Stimulated activated CD4-positive, alpha-beta T cell treated with anti-CD3 and anti-CD28 coated beads, Interleukin-2, amount 100 ng/mL, for 24 hours (primary cell): ENCODE results near the gene CYP46A1.

Experiments
- DNase-seq, 2 donors: peaks; one replicate each; pipeline ENCODE4 v3.0.0-alpha.2; 2020

Gene CYP46A1

DNA sequence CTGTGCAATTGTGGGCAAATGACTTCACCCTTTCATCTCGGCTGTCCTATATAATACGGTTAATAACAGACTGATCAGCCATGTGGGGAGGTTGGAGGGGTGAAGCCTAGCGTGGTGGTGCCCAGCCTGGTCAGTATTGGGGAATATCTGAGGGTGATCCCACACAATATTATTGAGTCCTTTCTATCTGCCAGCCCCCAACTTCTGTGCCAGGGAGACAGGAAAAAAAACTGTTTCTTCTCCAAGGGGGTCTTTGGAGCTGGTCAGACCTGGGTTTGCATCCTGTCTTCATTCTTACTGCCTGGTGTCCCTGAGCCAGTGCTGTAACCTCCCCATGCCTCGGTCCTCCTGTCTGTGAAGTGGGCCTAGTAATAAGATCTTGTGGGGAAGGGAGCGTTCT, 6.5 kb downstream of the CYP46A1 start:
- no peak for DNase-seq

DNA sequence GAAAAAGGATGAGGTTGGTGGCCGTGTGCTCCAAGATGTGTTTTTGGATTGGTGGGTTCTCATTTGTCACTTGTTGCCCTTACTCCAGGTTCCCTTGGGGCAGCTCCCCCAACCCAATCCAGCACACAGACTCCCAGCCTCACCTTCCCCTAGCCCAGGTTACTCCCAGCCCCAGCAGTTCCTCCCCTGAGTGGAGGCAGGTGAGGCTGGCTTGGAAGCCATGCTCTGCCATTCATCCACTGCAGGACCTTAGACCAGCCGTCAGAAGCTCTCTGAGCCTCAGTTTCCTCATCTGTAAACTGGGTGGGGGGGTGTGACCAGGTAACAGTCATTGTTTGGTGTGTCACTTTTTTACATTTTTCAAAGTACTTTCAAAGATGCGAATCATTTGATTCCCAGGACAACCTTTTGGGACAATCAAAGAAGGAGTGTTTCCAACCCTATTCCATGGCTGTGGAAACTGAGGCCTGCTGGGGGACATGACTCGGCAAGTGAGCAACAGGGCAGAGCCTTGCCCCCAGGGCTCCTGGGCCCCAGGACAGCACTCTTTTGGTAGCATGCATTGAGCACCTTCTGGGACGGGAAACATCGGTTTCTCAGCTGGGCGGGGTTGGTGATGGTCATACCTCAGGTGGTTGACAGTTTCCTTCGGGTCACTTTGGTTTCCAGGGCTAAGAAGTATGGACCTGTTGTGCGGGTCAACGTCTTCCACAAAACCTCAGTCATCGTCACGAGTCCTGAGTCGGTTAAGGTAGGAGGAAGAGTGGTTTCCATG, 7.2 kb downstream of the CYP46A1 start:
- DNase-seq, result no peak

DNA sequence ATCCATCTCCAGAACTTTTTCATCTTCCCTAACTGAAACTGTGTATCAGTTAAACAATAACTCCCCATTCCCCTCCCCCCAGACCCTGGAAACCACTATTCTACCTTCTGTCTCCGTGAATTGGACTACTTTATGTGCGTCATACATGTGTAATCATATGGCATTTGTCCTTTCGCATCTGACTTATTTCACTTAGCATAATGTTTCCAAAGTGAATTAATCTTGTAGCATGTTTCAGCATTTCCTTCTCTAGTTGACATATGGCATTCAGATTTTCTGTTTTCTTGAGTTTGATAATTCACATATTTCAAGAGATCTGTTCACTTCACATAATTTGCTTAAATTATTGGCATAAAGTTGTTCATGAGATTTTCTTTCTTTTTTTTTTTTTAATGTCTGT, 9.8 kb downstream of the CYP46A1 start:
- DNase-seq, result peak in 1 of 2 donors; percentile 4

DNA sequence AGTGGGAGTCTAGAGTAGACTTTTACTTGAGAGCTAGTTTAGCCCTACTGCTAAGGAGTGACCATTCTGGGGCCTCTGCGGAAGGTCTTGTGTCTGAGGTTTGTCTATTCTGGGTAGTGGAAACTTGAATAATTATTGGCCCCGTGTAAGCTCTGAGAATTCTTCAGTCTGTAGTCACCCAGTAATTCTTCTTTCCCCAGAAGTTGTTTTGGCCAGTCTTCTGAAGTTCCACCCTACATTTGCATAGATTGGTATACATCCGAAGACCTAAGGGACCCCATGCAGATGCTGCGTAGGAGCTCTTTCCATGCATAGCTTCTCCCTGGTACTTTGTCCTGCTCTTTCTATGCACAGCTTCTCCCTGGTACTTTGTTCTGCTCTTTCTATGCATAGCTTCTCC, 12.8 kb downstream of the CYP46A1 start:
- DNase-seq, result no peak

DNA sequence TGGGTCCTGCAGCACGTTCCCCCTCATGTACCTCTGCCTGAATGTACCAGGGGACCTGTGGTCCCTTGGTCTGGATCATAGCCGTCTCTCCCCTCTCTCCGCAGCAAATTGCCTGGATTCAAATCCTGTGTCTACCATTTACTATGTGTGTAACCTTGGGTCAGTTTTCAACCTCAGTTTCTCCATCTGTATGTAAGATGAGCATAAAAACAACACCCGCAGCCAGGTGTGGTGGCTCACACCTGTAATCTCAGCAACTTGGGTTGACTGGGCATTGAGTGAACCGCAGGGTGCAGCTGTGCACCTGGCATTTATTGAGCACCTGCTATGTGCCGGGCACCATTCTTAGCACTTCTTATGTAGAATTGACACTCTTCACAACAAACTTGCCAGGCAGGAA, 14.1 kb downstream of the CYP46A1 start:
- peak in 1 of 2 donors; percentile 12 for DNase-seq

DNA sequence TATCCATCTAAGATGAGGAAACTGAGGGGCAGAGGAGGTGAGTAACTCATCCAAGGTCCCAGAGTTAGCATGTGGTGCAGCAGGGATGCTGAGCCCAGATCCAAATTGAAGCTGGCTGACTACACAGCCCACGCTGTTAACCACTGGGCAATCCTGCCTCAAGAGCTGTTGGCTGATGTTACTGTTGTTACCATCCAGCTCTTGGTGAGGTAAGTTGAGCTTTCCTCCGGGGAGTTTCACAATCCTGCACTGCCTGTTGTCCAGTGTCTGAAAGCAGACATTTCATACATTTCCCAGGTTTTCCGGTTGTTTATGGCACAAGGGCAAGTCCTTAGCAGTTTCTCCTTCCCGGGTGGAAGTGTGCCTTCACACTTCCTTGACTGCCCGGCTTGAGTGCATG, 14.5 kb downstream of the CYP46A1 start:
- no peak for DNase-seq

DNA sequence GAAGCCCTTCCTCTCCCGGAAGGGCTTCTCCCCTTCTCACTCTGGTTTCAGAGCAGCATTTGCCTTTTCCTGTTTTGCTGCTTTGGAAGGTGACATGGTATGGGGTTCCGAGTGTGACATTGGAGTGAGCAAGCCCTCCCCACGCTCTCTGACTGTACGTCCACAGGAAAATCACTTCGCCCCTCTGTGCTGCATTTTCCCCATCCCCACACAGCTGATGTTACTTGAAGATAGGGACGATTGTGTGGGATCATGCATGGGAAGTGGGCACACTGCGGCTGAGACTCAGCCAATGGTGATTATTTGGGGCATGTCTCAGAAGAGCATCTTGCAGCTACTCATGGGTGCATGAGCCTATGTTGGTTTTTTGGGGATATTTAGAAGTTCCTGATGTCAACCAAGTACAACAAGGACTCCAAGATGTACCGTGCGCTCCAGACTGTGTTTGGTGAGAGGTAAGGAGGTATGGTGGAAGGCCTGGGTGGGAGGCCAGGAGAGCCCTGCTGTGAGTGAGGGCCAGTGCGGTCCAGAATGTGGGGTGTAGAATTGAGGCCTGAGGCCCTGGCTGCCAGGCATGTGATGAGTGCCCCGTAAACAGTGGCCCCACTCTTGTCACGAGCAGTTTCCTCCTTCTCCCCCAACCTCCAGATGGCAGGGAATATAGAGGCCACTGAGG, 15.1 kb downstream of the CYP46A1 start:
- no peak for DNase-seq

DNA sequence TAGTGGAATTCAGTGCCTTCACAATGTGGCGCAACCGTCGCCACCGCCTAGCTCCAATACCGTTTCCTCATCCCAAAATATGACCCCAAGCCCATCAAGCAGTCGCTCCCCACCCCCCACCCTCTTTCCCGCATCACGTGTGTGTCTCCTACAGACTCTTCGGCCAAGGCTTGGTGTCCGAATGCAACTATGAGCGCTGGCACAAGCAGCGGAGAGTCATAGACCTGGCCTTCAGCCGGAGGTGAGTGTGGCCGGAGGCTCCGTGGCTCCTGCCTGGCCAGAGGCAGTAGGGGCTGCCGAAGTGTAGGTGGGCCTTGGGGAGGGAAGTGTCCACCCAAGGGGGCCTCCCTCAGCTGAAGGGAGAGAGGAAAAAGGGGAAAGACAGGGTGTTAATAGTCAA, 15.8 kb downstream of the CYP46A1 start:
- no peak for DNase-seq

DNA sequence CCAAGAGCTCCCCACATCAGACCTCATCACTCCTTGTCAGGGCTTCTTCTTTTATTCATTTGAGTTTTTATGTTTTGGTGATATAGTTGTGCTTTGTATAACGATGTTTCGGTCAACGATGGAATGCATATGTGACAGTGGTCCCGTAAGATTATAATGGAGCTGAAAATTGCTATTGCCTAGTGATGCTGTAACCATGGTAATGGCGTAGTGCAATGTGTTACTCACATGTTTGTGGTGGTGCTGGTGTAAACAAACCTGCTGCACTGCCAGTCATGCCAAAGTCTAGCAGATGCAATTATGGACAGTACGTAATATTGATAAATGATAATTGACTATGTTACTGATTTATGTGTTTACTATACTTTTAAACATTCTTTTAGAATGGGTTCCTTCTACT, 16.3 kb downstream of the CYP46A1 start:
- DNase-seq, result no peak

DNA sequence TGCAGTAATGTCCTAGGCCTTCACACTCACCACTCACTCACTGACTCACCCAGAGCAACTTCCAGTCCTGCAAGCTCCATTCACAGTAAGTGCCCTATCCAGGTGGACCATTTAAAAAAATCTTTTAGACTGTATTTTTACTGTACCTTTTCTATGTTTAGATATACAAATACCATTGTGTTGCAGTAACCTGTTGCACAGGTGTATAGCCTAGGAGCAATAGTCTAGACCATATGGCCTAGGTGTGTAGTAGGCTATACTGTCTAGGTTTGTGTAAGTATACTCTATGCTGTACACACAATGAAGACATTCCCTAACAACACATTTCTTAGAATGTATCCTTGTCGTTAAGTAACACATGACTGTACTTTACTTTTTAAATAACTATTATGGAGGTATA, 17.2 kb downstream of the CYP46A1 start:
- DNase-seq, result no peak

DNA sequence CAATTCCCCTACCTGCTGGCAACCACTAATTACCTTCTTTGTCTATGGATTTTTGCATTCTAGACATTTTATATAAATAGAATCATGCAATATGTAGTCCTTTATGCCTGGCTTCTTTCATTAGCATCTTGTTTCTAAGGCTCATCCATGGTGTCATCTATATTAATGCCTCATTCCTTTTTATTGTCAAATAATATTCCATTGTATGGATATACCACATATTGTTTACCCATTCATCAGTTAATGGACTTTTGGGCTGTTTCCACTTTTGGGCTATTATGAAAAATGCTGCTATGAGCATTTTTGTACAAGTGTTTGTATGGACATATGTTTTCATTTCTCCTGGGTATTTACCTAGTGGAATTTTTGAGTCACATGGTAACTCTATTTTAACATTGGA, 18.0 kb downstream of the CYP46A1 start:
- DNase-seq, result no peak

DNA sequence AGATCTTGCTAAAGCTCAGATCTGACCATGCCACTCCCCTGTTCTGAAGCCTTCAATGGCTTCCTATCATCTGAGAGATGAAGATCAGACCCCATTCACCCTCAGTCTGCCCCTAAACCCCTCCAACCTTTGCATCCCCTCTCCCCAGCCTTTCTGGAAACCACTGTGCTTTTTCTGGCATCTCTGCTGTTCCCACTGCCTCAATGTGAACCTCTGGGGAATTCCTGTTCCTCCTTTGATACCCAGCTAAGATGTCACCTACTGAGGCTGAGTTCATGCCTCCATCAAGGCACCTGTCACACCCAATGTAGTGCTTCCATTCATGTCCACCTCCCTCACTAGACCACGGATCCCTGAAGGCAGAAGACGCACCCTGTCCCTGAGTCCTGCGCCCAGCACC, 19.3 kb downstream of the CYP46A1 start:
- no peak for DNase-seq

DNA sequence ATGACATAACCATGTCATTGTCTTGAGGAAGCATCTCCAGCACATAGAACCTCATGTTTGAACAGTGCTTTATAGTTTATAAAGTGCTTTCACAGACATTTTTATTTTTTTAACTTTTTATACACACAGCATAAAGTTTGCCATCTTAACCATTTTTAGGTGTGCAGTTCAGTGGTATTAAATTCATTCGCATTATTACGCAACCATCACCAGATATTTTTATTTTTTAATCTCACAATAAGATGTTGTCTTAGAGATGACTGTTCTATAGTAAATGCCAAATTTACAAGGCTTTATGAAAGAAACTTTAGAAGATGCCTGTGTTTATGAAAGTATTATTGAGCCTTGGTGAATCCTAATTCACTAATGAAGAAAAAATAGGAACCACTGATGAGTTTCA, 19.9 kb downstream of the CYP46A1 start:
- DNase-seq, result no peak

DNA sequence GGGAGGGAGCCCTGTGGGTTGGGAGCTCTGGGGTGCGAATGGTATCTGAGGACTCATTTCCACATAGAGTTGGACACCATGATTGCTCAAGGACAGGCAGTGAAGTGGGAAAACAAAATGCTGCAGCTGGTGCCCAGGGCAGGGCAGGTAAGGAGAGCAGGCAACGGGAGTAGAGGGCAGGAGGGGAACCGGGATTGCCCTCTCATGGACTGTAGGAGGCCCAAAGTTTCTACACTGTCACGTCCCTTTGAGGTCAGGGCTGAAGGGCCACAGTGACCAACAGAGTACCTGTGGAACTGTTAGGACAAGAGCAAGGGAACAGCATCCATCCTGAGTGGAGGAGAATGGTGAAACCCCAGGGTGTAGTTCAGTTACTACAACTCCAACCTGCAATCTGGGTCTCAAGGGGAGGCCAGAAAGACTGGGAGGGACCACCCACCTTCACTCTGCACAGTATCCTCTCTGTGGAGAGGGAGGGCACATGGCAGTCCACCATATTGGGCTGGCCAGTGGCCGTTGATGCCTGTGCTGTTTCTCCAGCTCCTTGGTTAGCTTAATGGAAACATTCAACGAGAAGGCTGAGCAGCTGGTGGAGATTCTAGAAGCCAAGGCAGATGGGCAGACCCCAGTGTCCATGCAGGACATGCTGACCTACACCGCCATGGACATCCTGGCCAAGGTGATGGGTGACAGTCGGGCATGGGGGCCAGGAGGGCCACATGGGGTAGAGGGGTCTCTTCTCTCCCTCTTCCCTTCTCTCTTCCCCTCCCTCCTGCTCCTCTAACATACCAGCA, 22.2 kb downstream of the CYP46A1 start:
- peak in 1 of 2 donors; percentile 3 for DNase-seq

DNA sequence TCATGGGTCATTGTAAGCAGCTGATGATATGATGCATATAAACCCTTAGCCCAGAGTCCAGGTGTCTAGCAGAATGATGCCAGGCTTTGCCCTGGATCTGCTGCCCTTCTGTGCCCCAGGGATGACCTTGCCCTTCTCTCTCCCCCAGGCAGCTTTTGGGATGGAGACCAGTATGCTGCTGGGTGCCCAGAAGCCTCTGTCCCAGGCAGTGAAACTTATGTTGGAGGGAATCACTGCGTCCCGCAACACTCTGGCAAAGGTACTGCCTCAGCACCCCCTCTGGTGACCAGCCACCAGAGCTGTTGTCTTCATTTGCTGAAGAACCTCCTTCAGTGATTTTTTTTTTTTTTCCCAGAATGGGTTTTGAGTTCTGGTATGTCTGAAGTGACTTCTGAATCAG, 23.3 kb downstream of the CYP46A1 start:
- no peak for DNase-seq

DNA sequence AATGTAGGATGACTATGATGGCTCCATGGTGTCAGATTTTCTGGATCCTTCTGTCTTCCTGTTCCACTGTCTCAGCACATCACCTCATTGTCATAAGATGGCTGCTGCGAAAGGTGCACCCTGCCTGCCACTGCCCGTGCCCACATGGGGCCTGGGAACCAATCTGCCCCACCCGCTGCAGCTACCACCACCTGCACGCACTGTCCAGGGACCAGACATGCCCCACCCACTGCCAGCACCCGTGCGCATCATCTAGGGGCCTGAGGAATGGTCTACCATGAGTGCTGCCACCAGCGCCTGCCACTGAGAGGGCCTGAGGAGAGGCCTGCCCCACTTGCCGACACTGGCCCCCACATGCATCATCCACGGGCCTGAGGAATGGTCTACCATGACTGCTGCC, 23.8 kb downstream of the CYP46A1 start:
- DNase-seq, result peak in 1 of 2 donors; percentile 3

DNA sequence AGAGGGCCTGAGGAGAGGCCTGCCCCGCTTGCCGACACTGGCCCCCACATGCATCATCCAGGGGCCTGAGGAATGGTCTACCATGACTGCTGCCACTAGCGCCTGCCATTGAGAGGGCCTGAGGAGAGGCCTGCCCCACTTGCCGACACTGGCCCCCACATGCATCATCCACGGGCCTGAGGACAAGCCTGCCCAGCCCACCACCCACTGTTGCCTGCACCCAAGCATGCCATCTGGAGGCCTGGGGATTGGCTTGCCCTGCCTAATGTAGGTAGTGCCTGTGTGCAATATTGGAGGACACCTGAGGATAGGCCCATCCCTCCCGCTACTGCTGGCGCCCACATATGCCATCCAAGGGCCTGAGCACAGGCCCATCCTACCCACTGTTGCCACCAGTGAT, 24.4 kb downstream of the CYP46A1 start:
- DNase-seq, result peak in 1 of 2 donors; percentile 11

DNA sequence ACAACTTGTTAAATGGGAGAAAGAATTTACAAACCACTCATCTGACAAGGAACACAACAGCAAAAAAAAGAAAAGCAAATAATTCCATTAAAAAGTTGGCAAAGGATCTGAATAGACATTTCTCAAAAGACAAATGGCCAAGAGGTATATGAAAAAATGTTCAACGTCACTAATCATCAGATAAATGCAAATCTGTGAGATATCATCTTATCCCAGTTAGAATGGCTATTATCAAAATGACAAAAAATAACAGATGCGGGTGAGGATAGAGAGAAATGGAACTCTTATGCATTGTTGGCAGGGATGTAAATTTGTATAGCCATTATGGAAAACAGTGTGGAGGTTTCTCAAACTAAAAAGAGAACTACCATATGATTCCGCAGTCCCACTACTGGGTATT, 29.9 kb downstream of the CYP46A1 start:
- DNase-seq, result no peak

DNA sequence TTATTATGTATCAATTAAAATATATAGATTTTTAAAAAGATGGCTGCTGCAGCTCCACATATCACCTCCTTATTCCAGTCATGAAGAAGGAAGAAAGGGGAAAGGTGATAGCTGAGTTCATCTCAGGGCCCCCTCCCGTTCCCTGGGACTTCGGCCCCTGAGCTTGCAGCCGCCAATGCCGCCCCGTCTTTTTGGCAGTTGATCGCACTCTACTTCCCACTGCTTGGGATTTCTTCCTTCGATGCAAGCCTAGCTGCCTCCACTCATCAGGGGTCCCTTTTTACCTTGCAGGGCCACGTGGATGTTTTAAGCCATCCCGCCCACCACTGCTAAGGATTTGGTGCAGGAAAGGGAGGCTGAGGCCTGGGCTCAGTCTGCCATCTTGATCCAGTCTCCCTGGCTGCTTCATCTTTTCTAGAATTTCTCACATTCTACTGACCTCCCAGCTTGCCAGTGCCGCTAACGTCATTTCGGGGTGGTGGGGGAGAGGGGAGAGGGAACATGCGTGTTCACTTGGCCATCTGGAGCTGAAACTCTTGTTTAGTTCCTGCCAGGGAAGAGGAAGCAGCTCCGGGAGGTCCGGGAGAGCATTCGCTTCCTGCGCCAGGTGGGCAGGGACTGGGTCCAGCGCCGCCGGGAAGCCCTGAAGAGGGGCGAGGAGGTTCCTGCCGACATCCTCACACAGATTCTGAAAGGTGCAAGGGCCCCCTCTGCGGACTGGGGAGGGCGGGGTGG, 31.3 kb downstream of the CYP46A1 start:
- DNase-seq, result peak in 1 of 2 donors; percentile 3

DNA sequence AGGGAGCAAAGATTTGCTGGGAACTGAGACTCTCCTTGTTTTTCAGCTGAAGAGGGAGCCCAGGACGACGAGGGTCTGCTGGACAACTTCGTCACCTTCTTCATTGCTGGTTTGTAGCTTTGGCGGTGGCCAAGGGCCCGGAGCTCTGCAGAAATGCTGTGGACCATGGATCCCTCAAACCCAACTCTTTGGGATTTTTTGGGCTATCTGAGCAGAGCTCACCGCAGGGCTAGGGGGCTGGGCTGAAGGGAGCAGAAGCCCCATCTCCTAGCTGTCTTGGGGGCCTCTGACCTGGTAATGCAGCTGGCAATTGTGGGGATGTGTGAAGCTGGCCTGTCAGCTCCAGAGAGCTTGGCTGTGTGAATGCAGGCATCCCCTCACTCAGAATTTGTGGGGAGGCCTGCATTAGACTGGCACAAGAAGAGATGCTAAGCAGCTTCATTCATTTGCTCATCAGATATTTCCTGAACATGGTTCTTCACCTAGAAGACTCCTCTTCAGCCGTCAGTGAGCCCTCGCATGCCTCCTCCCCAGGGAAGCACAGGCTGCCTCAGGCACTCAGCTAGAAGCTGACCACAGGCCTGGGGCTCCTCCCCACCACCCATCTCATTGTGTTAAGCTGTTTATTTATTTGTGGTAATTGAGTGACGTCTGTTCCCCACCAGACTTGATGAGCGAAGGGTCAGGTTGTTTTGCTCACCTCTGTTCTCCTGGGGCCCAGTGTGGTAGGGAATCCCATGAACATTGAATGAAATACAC, 32.2 kb downstream of the CYP46A1 start:
- DNase-seq, result peak in 1 of 2 donors; percentile 8

DNA sequence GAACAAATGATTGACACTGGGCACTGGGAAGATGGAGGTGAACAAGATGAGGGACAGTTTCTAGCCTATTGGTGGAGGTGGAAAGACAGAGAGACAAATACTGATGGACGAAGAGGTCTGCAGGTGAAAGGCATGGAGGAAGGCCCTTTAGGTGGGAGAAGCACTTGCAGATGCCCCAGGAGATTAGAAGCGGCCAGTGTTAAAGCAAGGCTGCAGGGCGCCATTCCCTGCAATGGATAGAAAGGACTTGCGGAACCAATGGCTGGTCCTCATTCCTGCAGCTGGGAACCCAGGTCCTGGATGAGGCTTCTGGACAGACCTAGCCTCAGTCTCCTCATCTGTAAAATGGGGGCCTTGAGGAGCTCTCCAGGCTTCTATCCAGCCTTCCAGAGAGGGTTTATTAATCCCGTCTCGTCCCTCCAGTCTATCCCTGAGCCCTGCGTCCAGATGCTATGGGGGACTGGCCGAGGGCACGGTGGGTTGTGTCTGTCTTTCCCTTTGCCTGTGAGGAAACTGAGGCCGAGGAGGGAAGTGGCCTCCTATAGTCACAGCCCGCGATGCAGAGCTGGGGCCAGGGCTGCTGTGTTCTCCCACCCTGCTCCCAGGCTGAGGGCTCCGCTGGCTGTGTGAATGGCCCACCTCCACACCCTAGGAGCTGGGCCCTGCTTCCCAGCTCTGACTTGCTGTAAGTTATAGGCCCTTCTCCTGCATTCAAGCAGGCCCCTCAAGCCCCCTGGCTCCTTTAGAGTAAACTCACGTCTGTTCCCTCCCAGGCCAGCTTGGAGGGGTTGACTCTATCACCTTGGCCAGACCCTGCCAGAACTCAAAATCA, 33.0 kb downstream of the CYP46A1 start:
- peak in 1 of 2 donors; percentile 10 for DNase-seq
